ENCODE measurements around the gene BICC1. TPM values are rescaled to one million over a fixed set of nuclear protein-coding genes. Genes with fewer than 3 reads are reported as not detected.
A peak's percentile ranks its signal among the peaks of the same experiment; 100 is the strongest.

The BICC1 gene
- total RNA-seq, 2 donors from 2014 or later, result 8.3 to 15.7 TPM

- Histone ChIP-seq H3K27ac (no peak overlapping the region), H3K36me3 (no peaks in the 10 kb centered on the region), H3K9me3 (no peaks in the 10 kb centered on the region), H3K27me3 (no peaks in the 10 kb centered on the region), H3K4me1 (no peaks in the 10 kb centered on the region), H3K4me3 (no peak overlapping the region)
- no peak for DNase-seq (ENCODE audit: low spot score)
- no peak for TF ChIP-seq CTCF (IDR thresholded peaks at IDR 0.05)
These were observed 330.2 kb downstream of the BICC1 start for GRCh38 chr10:58842860-58843376.

GRCh38 chr10:58843760-58844159 is 331.1 kb downstream of the BICC1 start:
- Histone ChIP-seq H3K4me1 (no peaks in the 10 kb centered on the region), H3K9me3 (no peaks in the 10 kb centered on the region), H3K27ac (no peak overlapping the region), H3K27me3 (no peaks in the 10 kb centered on the region), H3K4me3 (no peak overlapping the region), H3K36me3 (no peaks in the 10 kb centered on the region)
- no peak for TF ChIP-seq CTCF (IDR thresholded peaks at IDR 0.05)
- no peak for DNase-seq (ENCODE audit: low spot score)

GRCh38 chr10:58844680-58845079 is 332.0 kb downstream of the BICC1 start:
- Histone ChIP-seq H3K9me3 (no peaks in the 10 kb centered on the region), H3K36me3 (no peaks in the 10 kb centered on the region), H3K4me1 (no peaks in the 10 kb centered on the region), H3K4me3 (no peak overlapping the region), H3K27ac (no peak overlapping the region), H3K27me3 (no peaks in the 10 kb centered on the region)
- DNase-seq (ENCODE audit: low spot score), result no peak
- no peak for TF ChIP-seq CTCF (IDR thresholded peaks at IDR 0.05)

GRCh38 chr10:58846856-58847255 is 334.2 kb downstream of the BICC1 start:
- Histone ChIP-seq H3K4me3 (no peak overlapping the region), H3K27me3 (no peaks in the 10 kb centered on the region), H3K4me1 (no peaks in the 10 kb centered on the region), H3K27ac (no peak overlapping the region), H3K9me3 (no peaks in the 10 kb centered on the region), H3K36me3 (no peaks in the 10 kb centered on the region)
- no peak for TF ChIP-seq CTCF (IDR thresholded peaks at IDR 0.05)
- DNase-seq (ENCODE audit: low spot score), result no peak

- no peak for DNase-seq (ENCODE audit: low spot score)
- Histone ChIP-seq H3K9me3 (no peaks in the 10 kb centered on the region), H3K4me3 (no peak overlapping the region), H3K36me3 (no peaks in the 10 kb centered on the region), H3K4me1 (peaks cover 0 to 20% of the 10 kb centered on the region in 2 donors), H3K27me3 (no peaks in the 10 kb centered on the region), H3K27ac (no peak overlapping the region)
- no peak for TF ChIP-seq CTCF (IDR thresholded peaks at IDR 0.05)
These were observed 338.9 kb downstream of the BICC1 start for GRCh38 chr10:58851606-58852005.

- Histone ChIP-seq H3K9me3 (peaks cover 0 to 8% of the 10 kb centered on the region in 2 donors), H3K4me3 (no peak overlapping the region), H3K27ac (peak overlapping the region in 1 of 2 donors; percentile 15), H3K36me3 (no peaks in the 10 kb centered on the region), H3K27me3 (no peaks in the 10 kb centered on the region), H3K4me1 (peaks cover 0 to 28% of the 10 kb centered on the region in 2 donors)
- DNase-seq (ENCODE audit: low spot score), result no peak
- no peak for TF ChIP-seq CTCF (IDR thresholded peaks at IDR 0.05)
These were observed 341.0 kb downstream of the BICC1 start for GRCh38 chr10:58853668-58854067.
